ENCODE data around the gene ZBTB46.

- TF ChIP-seq CTCF (IDR thresholded peaks at IDR 0.05) (no peak), ZFX (IDR thresholded peaks at IDR 0.05; ENCODE audit: borderline replicate concordance) (no peak)
Measured at GRCh38 chr20:63777614-63778013, 53.5 kb downstream of the ZBTB46 start.

Data from 22Rv1 (cell line).